Activated T-cell treated with anti-CD3 and anti-CD28 coated beads for 1 hour (primary cell): Measurements from ENCODE around the gene MAN2A1.

Experiments
- DNase-seq: peaks from one replicate; pipeline ENCODE4 v3.0.0-alpha.2; 2020; ENCODE audit warnings: low read depth

MAN2A1 gene

DNA sequence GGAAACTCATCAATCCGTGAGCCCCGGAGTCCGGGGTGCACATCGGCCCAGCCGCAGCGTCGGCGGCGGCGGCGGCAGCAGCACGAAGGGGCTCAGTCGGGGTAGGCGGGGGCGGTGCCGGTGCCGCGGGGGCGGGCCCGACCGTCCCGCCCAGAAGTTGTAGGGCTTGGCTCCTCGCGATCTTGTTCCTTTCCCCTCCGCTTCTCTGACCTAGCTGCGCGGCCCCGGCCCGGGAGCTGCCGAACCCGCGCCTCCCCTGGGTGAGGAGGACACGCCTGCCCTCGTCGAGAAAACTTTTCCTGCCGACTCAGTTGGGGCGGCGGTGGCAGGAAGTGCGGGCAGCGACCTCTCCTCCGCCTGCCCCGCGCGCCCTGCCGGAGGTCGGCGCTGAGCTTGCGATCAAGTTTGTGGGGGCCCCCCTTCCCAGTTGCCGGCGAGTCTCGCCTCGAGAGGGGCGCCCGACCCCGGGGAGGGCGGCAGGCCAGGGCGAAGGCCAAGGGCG, at the start of gene MAN2A1:
TSS of gene MAN2A1 (plus strand) at position 188 of the 502 bp plus-strand sequence. CDS start 491 bp downstream, outside the sequence.
- DNase-seq, result peak; percentile 70

- no peak for DNase-seq
Measured at GRCh38 chr5:109640976-109641375, 48.8 kb upstream of the MAN2A1 start.

DNA sequence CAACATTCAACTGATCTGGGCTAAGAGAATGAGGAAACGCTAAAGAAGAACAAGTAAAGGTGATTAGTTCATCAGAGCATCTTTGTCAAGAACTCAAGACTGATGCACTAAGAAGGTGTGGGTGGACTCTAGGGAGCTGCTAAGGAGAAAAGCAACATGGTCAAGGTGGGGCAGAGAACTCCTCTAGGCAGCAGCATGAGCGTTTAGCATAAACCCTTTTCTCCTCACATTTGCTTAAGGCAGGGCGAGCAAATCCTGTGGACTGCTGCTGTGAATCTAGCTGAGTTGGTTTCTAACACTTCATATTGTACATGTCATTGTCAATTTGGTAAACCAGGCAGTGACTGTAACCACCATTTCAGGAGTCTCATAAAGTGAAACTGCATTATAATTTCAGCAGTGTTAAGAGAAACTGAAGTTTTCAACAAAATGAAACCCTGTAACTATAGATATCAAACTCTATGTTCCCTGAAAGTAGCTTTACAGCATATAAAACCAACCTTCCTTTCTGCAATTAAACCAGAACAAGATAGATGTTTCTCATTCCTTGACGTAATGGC, 45.9 kb upstream of the MAN2A1 start:
- DNase-seq, result no peak

DNA sequence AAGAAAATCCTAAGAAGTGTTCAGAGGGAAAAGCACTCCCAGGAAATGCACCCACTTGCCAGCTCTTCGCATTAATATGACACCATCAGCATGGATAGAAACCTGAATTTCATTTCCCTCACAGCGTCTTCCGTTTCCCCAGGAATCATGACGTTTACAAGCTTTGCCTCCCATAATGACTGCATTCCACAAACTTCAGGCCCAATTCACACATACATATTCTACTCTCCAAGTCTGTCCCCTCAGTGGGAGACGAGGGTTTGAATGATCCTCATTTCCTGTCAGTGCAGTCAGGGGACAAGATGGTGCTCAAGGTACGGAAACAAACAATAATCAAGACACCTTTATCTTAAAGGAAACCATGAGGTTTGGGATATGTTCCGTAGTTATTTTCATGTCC, 44.9 kb upstream of the MAN2A1 start:
- no peak for DNase-seq

DNA sequence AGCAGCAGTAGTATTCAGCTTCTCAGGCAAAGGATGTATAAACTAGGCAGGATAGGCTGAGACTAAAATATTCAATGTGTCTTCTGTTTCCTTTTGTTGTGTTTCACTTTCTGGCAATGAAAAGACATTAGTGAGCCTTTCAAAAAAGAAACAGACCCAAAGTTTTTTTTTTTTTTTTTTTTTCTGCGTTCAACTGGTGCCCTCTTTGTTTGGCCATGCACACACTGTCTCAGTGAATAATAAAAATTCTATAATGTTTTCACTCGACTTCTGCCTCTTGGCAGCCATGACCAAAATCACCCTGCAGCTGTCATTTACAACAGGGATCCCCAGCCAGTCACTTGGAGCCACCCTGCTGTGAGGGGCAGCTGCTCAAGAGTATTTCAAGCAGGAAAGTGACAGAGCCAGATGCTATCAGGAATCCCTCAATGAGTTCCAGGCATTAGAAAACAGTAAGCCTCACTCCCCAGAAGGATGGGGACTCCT, 44.0 kb upstream of the MAN2A1 start:
- DNase-seq, result no peak

- no peak for DNase-seq
Measured at GRCh38 chr5:109649318-109649717, 40.4 kb upstream of the MAN2A1 start.

DNA sequence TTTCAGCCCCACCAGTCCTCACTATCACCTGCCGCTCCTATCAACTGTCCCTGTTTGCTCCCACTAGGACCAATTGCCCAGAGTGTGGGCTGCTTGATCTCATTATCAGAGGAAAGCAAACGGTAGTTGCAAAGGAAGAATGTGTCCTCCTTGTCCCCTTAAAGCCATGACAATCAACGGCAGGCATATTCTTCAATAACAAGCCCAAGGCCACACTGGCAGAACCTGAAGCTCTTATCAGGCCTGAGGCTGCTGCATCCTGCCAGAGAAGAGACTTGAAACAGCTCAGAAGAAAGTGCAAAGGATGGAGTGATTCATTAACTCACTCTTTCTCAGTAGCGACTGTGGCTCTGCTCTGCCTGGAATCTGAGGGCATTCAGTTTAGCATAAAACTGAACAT, 39.2 kb upstream of the MAN2A1 start:
- DNase-seq, result no peak

- no peak for DNase-seq
Measured at GRCh38 chr5:109652096-109652495, 37.6 kb upstream of the MAN2A1 start.

- DNase-seq, result no peak
Measured at GRCh38 chr5:109653042-109653441, 36.7 kb upstream of the MAN2A1 start.

DNA sequence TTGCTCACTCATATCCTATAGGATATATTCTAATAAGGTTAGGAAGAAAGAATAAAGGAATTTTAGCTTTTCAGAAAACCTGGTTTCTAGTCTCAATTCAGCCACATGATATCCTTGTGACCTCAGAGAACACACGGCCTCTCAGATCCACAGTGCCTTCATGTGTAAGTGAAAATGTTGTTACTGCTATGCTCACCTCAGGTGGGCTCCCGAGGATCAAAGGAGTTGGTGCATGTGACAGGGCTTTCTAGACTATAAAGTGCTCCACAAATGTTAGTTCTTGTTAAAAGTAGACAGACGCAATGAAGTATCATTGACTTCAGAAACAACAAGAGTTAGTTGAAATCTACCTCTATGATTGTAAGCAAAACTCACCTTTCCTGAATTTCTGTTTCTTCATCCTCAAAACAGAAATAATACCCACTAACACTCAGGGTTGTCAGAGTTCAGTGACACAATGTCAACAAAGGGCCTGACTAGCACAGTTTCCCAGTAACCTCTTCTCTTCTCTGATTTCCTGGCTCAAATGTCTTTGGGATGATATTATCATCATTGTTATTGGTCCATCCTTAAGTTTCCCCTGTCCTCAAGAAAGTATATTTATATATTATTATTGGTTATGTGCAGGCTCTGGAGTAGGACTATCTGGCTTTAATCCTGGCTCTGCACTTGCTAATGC, 36.0 kb upstream of the MAN2A1 start:
- no peak for DNase-seq

- DNase-seq, result no peak
Measured at GRCh38 chr5:109654455-109654854, 35.3 kb upstream of the MAN2A1 start.

DNA sequence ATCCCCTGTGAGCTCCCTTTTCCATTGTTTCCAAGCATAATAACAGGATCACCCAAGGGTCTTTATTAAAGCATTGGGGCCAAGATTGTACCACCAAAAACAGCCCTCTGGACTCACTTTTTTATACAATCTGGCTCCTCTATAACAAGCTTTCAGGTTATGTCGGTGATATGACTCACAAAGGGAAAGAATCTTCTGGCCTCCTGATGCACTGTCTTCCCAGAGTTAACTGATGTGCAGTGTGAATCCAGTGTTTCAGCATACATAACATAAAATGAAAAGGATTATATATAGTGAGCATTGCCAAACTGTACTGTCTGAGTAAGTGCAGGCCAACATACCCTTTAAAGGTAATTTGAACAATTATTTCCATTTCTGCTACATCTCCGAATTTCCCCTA, 33.9 kb upstream of the MAN2A1 start:
- no peak for DNase-seq

- peak; percentile 6 for DNase-seq
Measured at GRCh38 chr5:109656829-109657228, 32.9 kb upstream of the MAN2A1 start.

DNA sequence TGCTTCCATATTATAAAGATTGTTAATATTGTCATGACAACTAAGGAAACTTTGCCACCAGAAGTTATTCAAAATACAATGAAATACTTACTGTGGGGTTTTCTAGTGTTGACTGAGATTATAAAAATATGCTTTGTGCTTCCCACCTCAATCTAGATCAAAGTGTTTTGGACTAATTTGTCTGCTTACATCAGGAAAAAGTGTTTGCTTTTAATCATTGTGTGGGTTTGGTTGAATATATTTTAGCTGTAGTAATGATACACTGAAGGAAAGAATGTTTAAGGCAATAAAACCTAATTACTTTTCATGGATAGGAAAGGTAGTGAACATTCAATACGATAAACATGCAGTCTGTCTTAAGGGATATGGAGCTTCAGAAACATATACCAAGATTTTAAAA, 29.8 kb upstream of the MAN2A1 start:
- no peak for DNase-seq

GRCh38 chr5:109660301-109660700, 29.4 kb upstream of the MAN2A1 start:
- DNase-seq, result no peak

- DNase-seq, result no peak
Measured at GRCh38 chr5:109668237-109668636, 21.5 kb upstream of the MAN2A1 start.

- DNase-seq, result no peak
Measured at GRCh38 chr5:109668668-109669422, 20.9 kb upstream of the MAN2A1 start.

DNA sequence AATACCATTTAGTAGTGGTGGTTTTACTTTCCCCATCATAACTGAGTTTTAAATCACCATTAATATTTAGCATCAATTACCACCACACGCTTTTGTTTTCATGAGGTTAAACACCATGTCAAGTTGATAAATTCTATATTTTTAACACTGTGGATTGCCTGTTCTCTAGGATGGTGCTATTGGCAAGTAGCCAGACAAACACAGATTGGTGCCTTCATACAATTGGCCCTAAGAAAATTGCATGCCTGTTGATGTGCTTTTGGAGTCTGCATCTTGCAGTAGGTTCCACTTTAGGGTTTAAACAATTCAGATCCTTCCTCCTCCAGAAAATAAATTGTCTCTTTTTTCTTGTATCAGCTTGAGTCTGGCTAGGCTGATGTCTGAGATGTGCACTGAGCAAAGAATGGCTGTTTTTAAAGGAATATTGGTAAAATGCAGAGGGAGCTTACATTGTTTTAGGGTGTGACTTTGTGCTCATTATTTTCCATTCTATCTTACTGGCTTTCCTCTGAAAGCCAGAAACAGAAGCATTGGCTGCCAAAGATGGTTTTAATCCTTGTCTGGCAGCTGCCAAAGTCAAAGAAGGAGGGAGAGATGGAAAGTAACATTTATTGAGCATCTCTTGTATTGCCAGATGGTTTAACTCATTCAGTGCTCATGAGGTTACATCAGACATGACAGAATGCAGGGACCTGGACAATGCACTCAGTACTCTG, 19.6 kb upstream of the MAN2A1 start:
- DNase-seq, result no peak

DNA sequence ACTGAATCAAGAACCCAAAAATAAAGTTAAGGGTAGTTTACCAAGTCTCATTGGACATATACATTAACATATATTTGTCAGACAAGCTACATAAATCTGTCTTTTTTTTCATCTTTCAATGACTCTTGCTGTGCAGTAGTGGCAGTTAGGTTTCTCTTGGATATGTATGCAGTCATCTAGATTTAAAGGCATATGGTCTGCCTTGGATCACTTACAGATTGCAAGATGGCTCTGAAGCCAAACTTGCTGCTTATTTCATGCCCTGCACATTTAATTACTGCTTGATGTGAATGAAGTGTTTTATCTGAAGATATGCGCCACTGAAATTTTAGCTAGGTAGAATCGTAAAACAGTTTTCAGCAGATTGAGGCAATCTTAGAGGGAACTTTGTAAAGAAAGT, 18.6 kb upstream of the MAN2A1 start:
- no peak for DNase-seq

GRCh38 chr5:109674596-109674995, 15.1 kb upstream of the MAN2A1 start:
- DNase-seq, result no peak

DNA sequence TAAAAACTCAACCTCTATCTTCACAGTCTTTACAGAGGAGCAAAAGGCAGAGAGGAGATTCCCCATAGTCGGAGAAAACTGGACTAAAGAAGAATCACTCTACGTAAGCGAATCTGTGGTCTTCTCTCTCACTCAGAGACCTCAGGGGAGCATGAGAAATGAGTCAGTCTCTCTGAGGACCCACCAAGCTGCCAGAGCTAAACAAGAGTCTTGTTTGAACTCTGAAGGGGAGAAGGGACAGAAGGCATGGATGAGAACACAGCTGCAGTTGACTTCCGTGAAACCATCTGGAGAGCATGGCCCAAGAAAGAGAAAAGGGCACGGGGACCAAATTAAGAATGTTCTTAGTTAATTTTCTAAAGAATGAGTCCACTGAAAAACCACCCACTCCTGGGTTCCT, 12.8 kb upstream of the MAN2A1 start:
- no peak for DNase-seq

DNA sequence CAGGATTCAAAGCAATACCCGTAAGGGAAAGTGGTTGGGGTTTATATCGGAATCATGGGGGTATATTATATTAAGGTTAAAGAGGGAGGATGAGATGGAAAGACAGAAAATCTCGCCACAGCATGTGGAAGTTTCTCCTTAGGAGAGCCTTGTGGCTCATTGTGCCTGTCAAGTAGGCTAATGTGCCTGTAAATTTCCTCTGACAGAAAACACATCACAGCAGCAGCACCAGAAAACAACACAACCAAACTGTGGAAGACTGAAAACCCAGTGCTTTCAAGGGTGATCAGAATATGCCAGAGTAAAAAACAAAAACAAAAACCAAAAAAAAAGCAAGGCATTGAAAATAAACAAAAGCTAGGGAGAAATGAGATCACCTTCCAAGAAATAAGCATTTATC, 11.3 kb upstream of the MAN2A1 start:
- no peak for DNase-seq
